ENCODE results near the gene BABAM1.

Gene BABAM1

DNA sequence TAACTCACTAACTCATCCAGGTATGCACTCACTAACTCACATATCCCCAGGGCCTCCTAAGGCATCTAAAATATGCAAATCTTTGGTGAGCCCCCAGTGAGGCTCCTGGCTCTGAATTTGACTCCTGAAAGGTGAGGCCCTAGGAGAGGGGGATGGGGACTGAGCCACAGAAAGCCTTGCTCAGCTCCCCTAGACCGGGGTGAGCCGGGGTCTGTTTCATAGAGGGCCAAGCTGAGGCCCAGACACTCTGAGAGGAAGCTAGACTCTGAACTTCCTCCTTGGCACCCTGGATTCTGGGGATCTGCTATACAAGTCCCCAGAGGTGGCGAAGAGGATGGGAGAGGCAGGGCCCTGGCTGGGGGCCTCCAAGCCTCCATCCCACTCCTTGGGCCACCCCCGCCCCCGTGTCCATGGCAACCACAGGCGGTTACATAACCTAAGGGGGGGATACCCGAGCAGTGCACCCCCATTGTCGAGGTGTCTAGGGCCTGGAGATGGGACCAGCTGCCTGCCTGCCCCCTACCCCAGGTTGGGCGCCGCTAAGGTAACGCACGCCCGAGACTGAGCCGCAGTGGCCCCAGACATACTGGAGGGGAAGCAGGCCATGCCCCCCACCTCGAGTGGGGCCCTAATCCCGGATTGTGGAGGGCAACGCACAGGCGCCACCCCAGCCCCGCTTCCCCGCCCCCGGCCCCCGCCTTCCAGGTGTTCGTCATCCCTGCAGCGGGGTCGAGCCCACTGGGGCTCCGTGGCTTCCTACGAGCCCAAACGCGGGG is 35.3 kb downstream of the BABAM1 start:
- DNase-seq (ENCODE audit: low read depth in 2 of 2), result no peak

DNA sequence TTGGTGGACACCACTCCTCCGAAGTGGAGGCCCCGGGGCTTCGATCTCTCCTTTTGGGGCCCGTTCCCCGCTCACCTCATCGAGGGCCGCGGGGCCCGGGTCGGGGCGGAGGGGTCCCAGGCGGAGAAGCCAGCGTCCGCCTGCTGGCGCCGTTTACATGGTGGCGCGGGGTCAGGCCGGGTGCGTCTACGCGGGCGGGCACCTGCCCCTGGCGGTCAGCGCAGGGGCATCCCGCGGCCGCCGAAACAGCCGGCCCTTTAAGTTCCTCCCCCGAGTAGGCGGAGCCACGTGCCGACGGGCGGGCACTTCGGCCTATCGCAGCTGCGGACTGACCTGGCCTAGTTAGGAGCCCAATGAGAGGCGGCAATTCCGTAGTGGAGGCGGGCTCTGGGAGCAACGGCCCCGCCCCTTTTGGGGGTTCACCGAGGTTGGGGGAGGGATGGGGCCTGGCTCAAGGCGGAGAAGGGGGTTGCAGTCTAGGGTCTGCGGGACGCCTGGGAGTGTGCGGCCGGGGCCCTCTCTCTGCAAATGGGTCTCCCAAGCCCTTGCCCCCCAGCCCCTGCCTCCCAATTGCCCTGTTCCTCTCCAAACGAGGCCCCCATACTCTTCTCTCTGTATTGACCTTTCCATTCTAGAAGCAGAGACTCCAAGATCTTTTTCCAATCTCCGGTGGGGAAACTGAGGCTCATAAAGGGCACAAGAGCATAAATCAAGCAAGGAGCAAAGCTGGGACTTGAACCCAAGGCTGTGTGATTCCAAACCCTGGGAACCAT is 36.1 kb downstream of the BABAM1 start, which contains the start of gene ABHD8:
Gene ABHD8, minus strand, starts transcription at position 259 of the 773 bp plus-strand sequence. CDS start 1,809 bp downstream, outside the sequence.
- DNase-seq (ENCODE audit: low read depth in 2 of 2), result peak; percentile 87 to 90

DNA sequence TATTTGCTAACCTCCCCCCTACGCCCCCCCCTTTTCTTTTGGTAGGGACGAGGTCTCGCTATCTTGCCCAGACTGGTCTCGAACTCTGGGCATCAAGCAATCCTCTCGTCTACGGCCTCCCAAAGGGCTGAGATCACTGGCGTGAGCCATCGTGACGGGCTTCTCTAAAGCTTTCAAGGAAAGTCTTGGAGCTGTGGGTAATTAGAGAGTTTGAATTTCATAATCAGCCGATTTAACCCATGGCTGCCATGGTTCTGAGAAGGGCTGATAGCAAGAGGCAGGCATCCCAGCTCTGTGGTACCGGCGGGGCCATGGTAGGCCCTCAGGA is 36.7 kb downstream of the BABAM1 start:
- no peak for DNase-seq (ENCODE audit: low read depth in 2 of 2)

DNA sequence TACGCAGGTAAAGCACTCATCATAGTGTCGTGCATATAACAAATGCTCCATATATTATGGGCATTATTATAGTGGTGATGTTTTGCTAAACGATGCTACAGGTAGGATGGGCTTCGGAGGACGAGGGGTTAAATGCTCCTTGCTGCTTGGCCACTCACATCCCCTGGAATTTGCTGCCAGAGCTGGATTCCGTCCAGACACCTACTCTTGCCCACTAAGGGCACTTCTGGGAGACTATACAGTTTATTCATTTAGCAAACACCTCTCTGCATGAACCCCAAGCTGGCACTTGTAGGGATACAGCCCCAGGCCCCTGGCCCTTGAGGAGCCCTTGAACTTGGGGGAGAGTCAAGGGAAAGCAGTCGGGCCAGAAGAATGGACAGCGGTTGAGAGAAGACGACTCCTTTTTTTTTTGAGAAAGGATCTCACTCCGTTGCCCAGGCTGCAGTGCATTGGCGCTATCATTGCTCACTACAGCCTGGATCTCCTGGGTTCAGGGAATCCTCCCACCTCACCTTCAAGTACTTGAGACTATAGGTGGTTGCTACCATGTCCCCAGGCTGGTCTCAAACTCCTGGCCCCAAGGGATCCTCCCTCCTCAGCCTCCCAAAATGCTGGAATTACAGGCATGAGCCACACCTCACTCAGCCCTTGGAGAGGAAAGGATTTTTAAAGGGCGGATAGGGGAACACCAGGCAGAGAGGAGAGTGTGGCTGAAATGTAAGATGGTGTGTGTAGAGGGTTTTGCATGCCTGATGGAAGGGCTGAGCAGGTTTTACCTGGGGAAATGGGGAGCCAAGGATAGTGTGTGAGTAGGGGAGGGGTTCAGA is 37.4 kb downstream of the BABAM1 start:
- DNase-seq (ENCODE audit: low read depth in 2 of 2), result no peak

DNA sequence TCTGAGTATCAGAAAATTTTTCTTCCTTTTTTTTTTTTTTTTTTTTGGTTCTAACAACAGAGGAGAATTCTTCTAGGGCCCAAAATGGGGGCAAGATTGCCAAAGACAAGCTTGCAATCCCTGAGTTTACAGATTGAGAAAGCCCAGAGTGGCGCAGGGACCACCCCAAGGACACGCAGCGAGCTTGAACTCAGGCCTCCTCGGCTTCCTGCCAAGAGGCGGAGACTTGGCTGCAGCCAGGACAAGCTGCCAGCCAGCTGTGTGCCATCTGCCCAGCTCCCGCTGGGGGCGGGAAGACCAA is 37.9 kb downstream of the BABAM1 start:
- DNase-seq (ENCODE audit: low read depth in 2 of 2), result no peak

DNA sequence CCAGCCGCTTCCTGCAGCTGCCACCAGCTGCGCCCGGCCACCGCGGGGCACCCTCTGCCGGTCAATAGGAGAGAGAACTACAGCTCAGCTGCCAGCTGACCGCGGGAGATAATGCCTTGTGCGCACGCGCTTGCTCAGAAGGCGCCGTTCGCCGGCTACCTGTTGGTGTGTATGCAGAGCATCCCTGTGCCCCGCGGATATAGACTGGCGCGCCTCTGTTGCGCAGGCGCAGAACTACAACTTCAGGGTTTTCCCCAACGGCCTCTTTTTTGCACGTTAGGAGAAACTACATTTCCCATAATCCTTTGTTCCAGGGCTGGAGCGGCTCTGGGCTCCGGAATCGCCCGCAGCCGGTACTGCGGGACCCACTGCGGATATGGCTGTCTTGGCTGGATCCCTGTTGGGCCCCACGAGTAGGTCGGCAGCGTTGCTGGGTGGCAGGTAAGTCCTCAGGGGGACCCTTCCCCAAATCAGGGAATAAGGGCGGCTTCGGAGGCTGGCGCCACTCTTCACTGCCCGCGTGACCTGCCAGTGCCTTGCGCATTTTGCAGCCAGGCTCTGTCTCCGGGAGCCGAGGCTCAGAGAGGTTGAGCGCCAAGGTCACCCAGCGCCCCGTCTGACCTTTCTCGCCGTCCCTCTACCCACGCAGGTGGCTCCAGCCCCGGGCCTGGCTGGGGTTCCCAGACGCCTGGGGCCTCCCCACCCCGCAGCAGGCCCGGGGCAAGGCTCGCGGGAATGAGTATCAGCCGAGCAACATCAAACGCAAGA is 38.5 kb downstream of the BABAM1 start, which contains the start of gene MRPL34:
Gene MRPL34, plus strand, starts transcription at position 356 of the 768 bp plus-strand sequence. Its CDS starts 21 bp downstream, at position 377.
- DNase-seq (ENCODE audit: low read depth in 2 of 2), result peak; percentile 85 to 87

DNA sequence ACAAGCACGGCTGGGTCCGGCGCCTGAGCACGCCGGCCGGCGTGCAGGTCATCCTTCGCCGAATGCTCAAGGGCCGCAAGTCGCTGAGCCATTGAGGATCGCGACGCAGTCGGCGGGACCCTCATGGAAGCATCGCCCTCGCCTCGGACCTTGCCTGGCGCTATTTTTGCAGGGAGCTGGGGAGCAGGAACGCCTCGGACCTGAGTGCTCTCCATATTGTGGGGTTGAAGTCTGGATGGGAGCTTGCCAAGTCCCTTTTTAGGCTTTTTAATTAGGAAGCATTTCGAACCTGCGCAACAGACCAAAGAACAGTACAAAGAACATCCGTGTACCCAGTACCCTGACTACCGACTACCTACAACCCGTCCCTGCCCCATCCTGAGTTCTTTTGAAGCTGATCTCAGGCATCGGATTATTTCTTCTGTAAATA is 39.1 kb downstream of the BABAM1 start:
- no peak for DNase-seq (ENCODE audit: low read depth in 2 of 2)

DNA sequence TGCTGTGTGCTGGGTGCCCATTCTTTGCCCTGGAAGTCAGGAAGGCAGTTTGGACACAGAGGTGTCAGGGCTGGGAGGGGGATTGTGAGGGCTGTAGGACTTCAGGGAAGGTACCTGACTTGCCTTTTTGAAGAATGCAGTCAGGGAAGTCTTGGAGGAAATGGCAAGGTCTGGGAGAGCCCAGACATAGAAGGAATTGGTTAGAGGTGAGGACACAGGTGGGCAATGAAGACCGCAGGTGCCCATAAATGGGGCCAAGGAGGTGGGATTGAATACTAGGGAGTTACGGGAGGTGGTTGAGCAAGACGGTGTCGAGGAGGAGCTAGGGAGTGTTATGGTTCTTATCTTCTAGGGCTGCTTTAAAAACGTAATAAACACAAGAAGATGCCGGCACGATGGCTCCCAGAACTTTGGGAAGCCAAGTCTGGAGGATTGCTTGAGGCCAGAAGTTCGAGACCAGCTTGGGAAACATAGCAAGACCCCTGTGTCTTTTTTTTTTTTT is 40.7 kb downstream of the BABAM1 start:
- no peak for DNase-seq (ENCODE audit: low read depth in 2 of 2)

DNA sequence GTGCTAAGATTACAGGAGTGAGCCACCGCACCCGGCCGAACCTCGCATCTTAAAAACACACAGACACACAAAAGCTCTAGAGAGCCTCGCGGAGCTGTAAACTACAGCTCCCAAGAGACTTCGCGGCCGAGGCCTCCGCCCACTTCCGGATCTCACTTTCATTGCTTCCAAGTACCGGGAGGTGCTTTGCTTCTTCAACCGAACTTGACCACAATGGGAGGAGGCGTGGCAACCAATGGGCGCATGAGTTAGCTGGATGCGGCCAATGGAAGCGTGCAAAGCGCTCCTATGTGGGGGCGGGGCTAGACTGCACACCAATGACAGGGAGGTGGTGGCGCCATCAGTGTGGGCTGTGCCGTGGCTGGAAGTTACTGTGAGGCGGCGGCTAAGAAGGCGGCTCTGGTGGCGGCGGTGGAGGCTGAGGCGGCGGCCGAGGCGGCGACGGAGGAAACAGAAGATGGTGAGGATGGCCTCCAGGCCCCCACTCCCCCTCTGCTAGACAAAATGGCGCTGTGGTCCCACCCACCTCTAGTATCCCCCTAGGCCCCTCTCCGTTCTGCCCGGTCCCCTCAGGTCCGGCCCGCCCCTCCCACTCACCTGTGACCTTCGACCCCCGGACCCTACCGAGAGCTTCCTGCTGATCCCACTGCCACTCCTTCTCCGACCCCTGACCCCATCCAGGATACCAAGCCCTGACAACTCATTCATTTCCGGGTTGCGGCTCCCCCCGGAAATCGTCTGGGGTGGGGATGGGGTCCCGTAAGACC is 42.1 kb downstream of the BABAM1 start, which contains the start of gene DDA1:
Gene DDA1, plus strand, starts transcription at position 366 of the 767 bp plus-strand sequence. Its CDS starts 92 bp downstream, at position 458.
- peak; percentile 89 to 96 for DNase-seq (ENCODE audit: low read depth in 2 of 2)

DNA sequence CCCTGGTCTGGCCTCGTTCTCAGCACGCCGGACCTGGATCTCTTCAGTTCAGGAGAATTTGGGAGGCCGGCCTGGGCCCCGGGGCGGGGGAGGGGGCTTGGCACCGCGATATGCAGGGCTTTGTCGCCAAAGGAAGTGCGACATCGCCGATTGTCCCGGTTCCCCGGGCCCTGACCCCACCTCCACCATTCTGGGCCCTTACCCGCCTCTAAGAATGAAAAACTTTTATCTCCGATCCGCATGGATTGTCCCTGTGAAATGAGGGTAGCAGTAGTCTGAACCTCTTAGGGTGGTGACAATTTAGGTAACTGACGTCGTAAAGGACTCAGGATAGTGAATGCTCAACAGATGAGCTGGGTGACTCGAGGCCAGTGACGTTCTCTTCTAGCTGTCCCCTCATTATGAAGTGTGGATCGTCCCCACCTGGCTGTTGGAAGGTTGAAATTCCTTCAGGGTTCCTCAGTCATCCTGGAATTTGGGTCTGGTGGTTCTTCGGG is 42.8 kb downstream of the BABAM1 start:
- DNase-seq (ENCODE audit: low read depth in 2 of 2), result no peak

DNA sequence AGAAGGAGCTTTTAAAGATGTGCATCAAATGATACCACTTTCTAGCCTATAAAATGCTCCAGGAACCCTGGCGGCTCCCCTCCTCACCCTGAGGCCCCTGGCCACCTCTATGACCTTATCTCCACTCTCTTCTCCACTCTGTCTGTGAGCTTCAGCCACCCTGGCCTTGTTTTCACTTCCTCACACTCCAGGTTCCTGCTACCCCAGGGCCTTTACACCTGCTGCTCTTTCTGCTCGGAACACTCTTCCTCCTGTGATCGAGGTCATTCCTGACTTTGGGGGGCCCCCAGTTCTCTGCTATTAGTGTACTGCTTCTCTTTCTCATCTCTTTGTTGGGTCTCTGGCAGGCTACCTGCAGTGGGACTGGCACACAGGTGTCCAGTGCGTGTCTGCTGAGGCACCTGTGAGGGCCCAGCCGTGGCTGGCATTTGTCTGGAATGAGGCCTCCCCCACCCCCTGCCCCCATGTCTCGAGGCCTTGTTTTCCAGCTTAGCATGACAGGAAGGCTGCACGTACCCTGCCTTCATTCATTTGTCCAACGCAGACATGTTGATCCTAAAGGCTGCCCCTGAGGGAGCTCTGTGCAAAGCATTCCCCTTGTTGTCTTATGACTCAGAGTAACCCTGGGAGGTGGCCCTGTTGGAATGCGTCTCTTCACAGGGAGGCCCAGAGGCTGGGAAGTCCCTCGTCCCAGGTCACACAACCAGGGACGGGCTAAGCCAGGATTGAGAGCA is 44.4 kb downstream of the BABAM1 start:
- DNase-seq (ENCODE audit: low read depth in 2 of 2), result no peak

DNA sequence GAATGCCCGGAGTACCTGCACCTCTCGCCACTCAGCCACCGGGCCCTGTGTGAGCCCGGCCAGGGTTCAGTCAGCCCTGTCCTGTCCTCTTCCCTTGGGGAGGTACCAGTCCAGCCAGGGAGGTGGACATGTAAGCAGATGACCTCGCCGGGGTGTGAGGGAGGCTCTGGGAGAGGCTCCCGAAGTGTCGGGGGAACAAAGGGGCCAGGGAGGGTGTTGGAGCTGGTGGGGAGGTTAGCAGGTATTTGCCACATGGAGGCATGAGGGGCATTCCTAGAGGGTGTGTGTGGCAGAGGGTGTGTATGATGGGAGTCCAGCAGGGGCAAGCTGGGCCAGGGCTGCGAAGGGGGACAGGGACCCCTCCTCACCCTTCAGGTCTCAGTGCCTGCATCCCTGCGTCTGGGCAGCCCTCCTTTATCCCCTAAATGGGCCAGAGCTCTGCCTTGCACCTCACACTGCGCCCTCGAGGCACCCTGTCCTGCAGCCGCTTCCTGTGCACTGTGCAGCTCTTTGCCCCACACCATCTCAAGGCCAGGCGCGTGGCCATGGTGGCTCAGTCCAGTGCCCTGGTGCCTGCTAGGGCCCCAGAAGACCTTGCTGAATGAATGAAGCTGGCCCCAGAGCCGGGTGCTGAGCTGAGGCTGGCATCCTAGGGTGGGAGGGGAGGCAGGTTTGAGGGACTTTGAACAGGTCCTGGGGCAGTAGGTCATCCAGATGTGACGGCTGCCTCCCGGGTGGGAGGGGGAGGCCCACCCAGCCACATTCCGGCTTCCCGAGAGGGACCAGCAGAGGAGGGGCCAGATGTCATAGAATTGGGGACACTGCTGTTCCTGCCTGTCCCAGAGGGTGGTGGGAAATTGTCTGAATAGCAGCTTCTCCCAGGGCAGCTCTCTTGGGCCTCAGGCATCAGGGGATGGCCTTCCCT is 45.2 kb downstream of the BABAM1 start:
- no peak for DNase-seq (ENCODE audit: low read depth in 2 of 2)

DNA sequence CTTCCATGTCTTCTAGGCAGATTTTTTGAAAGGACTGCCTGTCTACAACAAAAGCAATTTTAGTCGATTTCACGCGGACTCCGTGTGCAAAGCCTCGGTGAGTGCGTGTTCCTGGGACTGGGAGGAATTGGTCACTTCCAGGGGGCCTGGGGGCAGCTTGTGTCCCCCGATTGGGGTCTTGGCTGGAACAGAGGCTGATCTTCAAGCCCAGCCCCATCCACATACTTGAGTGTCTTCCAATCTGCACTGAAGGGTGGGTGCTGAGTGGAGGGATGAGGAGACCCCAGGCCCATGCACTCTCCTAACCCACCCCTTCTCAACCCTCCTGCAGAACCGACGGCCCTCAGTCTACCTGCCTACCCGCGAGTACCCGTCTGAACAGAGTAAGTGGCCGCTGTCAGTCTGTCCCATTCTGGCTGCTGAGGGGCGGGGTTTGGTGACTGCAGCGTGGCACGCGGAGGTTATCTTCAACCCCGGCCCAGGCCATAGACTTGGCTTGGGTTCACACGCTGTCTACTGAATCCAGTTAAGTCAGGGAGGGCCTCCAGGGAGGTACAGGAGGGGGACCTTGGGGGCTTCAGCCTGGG is 46.9 kb downstream of the BABAM1 start:
- DNase-seq (ENCODE audit: low read depth in 2 of 2), result no peak

DNA sequence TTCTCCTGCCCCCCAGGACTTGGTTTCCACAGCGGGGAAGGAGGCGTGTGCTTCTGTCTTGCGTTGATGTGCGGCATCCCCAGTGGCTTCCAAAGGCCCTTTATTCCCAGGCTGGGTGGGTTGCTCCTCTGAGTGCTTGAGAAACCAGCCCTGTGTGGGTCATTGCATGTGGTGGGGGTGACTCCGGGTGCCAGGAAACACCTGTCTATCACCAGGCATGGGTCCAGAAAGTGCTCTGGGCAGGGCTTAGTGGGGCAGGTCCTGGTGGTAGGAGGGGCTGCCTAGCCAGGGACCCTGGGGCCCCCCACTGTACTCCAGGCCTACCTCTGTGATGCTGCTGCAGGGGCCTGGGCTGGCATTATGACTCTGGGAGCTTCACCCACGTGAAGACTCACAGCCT is 51.7 kb downstream of the BABAM1 start:
- DNase-seq (ENCODE audit: low read depth in 2 of 2), result no peak

DNA sequence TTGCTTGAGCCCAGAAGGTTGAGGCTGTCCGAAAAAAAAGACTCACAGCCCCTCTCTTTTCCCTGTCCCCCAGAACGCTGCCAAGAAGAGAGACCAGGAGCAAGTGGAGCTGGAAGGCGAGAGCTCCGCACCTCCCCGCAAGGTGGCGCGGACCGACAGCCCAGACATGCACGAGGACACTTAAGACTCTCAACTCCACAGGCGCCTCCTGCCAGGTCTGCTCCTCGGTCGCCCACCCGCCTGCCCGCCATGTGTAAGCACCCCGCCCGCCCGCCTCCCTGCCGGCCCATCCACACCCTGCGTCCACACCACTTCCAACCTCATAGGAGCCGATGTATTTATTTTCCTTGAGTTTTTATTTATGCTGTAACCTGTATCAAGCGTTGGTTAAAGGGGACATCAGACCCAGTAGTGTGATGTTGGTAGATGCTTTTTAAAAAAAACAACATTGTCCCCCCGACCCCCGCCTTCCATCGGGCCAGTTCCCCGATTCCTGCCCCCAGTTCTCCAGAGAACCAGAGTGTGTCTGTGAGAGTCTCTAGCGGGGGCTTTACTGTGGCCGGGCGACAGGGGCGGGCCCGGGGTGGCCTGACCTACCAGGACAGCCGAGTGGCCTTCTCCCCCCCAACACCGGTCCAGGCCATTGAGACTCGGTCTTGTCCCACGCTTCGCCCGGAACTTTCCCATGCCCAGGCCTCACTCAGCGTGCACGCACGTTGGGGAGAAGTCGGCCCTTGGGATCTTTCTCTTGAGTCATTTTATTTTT is 52.4 kb downstream of the BABAM1 start:
- no peak for DNase-seq (ENCODE audit: low read depth in 2 of 2)

DNA sequence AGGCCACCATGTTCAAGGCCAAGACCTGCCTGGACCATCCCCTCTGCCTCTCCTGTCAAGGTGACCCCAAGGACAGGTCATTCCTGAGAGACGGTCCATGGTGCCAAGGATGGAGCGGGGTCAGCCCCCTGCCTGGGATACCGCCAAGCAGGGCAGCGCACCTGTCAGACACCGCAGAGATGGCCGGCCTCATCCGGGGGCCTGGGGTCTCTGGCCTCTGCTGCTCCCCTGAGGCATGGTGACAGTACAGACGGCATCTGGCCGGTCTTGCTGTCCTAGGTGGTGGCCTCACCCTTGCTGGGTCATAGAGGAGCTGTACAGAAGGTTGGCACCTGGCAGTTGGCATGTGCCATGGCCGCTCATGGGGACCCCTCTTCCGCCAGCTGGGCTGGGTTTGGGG is 53.2 kb downstream of the BABAM1 start:
- no peak for DNase-seq (ENCODE audit: low read depth in 2 of 2)
